HG02623 (cell line): ENCODE results near the gene EHD4.

Experiments used
- ATAC-seq: cut with Tn5 transposase; IDR thresholded peaks from one replicate; pipeline ENCODE4 v1.9.1; 2021; ENCODE audit warnings: moderate library complexity; ENCODE audit not compliant: unreplicated experiment

EHD4 gene

DNA sequence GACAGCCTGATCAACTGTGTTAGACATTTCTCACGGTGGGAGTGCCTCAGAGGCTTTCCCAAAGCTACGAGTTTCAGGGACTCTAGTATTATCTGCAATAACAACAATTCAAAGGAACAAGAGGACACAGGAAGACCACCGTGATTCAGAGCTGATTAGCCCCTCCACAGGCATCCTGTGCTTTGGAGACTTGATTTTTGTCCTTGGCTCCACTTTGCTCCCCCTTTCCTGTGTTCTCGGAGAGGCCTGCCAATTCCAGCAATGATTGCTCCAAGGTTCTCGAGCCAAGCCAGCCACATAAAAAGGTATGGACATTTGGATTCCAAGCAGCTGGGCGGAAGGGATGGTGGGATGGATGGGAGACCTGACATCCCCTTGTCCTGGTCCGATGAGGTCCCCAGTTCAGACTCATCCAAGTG, 14.3 kb downstream of the EHD4 start:
- no peak for ATAC-seq

DNA sequence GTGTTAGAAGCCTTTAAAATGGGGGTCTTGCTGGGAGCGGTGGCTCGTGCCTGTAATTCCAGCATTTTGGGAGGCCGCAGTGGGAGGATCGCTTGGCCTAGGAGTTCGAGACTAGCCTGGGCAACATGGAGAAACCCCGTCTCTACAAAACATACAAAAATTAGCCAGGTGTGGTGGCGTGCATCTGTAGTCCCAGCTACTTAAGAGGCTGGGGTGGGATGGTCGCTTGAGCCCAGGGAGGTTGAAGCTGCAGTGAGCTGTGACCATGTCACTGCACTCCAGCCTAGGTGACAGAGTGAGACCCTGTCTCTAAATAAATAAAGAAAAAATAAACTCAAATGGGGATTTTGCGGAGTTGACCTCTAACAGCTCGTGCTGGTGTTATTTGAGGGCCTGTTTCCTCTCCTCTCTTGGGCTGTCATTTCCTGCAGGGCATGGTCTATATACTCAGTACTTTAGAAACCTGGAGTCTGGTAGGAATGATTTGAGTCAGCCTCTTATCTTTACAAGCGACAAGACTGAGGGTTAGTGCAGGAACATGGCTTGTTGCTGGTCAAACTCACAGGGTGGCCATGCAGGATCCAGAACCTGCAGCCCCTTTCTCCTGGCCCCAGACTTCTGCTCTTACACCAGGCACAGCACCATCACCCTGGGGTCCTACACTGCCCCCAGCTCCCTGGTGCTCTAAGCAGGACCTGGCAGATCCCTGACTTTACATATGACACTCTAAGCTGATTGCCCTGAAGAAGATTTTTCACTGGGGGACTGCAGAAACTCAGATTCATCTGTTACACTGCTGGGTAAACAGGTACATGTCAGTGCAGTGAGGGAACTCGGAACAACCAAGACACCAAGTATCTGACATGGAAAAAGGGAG, 15.1 kb downstream of the EHD4 start:
- no peak for ATAC-seq

- no peak for ATAC-seq
Measured at GRCh38 chr15:41955807-41956525, 16.4 kb downstream of the EHD4 start.

GRCh38 chr15:41955100-41955499, 17.3 kb downstream of the EHD4 start:
- no peak for ATAC-seq

DNA sequence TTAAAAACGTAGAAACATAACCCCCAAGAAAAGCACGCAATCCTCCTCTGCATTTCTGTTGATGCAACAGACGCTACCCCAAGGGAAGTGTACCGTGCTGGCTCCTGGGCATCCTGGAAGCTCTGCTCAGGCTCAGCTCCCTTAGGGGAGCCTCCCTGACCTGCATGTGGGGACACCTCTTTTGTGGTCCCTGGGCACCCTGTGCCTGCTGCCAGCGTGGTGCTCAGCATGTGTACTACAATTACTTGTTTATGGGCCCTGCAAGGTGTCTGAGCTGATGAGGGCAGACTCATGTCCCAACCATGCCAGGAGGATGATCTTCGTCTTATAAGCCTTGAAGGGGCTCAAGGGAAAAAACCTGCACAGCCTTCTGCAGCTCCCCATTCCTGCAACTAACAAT, 18.3 kb downstream of the EHD4 start:
- no peak for ATAC-seq

DNA sequence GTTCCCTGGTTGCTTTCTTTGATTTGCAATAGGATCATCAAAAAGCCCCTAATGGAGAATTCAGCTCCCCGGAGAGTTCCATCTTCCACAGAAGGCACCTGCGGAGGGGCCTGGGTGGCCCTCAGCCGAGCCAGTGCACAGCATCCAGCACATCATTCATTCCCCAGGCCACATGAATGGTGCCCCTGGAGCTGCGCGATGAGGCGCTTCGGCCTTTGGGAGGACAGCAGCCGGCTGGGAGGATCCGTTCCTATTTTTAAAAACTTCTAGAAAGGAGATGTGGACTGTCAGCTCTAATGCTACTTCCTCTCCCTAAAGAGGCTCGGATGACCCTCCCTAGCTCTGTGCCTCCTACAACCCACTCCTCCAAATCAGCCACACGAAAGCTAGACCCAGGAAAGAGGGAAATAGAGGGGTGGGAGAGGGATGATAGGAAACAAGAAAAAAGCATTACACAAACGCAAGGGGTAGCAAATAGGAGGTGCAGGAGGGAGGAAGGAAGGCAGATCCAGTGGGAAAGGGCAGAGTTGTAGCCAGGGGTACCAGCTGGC, 20.3 kb downstream of the EHD4 start:
- no peak for ATAC-seq

DNA sequence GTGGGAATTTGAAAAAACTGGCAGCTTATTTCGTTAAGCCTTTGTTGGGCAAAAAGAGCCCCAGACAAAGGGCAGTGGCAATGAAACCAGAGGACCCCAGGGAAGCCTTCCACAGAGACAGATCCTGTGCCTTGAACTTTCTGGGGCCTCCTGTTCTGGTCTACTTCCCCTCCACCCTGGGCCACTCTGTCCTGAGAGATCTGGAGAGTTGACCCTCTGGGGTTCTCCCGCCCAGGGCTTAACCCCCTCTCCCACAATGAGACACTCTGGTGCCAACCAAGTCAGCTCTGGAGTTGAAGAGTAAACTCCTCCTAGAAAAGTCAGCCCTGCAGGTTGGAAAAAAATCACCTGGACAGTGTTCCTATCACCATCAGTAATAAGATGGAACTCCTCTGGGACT, 20.8 kb downstream of the EHD4 start:
- no peak for ATAC-seq

DNA sequence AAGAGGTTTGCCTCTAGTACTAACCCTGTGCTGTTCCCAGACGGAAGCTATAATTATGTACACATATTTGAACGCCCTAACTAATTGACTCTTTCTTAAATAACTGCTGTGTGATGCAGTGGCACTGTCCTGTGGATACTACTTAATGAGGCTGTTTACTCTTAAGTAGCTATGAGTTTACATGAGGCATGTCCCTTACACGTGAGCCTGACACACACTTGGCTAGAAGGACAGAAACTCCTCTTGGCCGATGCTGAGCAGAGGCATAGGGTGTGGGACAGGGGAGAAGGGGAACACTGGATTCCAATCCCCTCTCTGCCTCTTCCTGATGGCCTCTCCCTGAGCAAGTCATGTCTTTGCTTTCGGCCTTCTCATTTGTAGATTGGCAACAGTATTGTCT, 21.9 kb downstream of the EHD4 start:
- ATAC-seq: no peak

DNA sequence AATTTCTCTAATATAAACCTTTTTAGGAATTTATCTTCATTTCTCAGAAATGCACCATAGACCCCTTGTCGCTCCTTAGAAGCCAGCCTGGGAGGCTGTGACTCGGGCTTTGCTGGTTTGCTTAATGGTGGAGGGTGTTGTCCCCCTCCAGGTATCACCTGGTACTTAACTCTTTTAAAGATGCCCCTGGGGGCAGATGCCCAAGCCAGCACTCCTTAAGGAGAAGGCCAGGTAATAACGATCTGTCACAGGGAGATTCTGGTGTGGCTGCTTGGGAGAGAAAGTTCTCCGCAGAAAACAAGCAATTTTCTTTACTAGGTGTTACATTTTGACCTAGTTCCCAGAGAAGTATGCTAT, 22.3 kb downstream of the EHD4 start:
- ATAC-seq: no peak

- ATAC-seq: no peak
Measured at GRCh38 chr15:41949401-41950126, 22.8 kb downstream of the EHD4 start.

DNA sequence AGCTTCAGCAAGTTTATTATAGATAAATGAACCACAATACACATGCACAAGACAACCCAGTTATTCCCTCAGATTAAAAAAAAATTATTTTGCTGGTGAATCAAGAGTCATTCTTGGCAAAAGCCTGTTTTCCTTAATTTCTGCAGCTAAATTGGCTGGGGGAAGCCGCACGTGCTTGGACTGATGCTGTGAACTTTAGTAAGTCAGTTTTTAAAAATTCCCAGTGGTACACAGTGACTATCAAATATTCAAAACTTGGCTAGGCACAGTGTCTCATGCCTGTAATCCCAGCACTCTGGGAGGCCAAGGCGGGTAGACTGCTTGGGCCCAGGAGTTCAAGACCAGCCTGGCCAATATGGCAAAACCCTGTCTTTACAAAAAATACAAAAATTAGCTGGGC, 23.9 kb downstream of the EHD4 start:
- ATAC-seq: no peak

DNA sequence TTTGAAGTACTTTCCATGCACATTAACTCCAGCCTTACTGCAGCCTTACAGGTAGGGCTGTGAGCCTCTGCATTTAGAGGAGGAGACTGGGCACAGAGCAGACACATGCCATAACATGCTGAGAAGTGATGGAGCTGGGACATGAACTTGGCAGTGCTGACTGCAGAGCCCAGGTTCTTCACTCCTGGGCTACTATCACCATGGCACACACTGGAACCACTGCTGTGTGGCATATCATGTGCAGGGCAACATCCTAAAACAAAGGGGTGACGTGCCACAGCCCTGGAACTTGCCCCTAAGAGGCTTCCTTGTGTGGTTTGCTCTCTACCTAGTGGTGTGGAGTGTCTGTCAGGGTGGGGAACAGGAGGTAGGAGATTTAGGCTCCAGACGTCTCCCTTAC, 25.4 kb downstream of the EHD4 start:
- no peak for ATAC-seq

DNA sequence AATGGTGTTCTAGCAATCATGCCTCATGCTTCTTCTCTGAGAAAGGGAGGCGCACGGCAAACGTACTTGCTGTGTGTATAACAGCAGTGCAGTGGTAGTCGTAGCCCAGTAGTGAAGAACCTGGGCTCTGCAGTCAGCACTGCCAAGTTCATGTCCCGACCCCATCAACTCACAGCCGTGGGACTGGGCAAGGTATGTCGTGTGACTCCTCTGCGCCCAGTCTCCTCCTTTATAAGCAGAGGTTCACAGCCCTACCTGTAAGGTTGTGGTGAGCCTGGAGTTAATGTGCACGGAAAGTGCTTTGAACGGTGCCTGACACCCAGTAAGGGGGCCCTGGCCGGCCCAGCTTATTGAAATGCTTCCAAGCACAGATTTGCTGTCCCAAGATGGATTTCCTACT, 26.6 kb downstream of the EHD4 start:
- no peak for ATAC-seq

GRCh38 chr15:41945221-41945620, 27.1 kb downstream of the EHD4 start:
- no peak for ATAC-seq

GRCh38 chr15:41944313-41944940, 27.9 kb downstream of the EHD4 start:
- no peak for ATAC-seq

GRCh38 chr15:41943543-41944312, 28.6 kb downstream of the EHD4 start:
- no peak for ATAC-seq

DNA sequence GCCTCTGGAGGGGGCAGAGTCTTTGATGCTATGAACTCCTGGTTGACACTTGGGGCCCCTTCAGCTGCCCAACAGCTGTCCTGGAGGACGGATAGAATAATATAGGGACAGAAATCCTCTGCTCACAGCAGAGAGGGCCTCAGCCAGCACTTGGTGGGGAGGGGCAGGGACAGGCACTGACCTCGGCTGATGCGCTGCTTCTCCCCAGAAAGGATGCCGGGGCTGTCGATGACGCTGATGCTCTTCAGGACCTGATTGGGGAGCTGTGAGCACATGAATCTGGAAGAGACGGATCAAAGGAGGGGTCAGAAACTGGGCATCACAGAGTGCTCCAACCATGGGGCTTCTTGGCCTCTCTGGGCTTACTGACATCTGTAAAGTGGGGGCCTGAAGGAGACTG, 29.5 kb downstream of the EHD4 start:
- ATAC-seq: no peak

DNA sequence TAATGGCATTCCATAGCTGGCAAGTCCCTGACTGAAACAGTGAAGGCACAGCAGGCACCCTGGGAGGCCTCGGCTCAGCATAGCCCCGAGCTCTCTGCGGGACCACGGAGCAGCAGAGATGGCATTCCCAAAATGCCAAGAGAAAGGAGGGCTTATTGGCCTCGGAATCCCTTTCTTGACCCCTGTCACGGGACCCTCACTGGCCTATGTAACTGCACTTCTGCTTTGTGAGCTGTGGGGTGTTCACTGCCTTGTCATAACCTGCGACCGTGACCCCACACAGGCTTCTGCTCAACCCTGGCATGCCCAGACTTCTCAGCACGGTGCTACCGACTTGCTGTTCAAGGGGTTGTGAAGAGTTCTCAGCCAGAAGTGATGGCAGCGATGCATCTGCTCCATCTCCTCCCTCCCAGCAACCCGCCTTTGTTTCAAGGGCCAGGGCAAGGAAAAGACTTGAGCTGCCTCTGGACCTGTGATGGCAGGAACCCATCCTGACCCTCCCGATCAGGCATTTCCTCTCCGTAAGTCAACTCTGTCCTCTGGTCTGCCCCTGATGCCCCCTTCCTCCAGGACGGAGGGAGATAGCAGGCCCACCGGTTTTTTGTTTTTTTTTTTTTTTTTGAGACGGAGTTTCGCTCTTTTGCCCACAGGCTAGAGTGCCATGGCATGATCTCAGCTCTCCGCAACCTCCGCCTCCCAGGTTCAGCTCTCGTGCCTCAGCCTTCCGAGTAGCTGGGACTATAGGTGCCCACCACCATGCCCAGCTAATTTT, 30.5 kb downstream of the EHD4 start:
- ATAC-seq: no peak

- ATAC-seq: no peak
Measured at GRCh38 chr15:41940441-41940857, 31.9 kb downstream of the EHD4 start.

GRCh38 chr15:41939986-41940385, 32.4 kb downstream of the EHD4 start:
- ATAC-seq: no peak
